ENCODE data around the gene DEFB114.

The DEFB114 gene

DNA sequence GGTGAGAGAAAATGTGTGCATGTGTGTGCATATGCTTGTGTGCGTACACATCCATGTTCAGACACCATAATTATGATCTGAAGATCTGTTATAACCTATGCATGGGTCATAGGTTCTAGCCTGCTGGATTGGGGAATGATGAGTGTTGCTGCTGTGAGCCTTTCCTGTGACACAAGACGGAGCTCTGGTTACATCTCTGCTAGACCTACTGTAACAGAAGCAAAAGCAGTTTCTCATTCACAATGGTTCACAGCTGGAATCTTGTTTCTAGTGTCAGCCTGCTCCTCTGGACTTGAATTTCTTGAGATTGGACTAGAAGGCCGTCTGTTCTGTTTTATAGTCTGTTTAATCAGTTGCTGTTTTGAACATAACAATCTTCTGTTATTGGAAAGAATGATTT, 40.1 kb downstream of the DEFB114 start:
- no peak overlapping the region for H2AFZ ChIP-seq (ENCODE audit: low read length)
- no peaks in the 10 kb centered on the region for H3K9me2 ChIP-seq (ENCODE audit: low read depth, low read length)
- H3K4me2 ChIP-seq (ENCODE audit: low read length), result no peak overlapping the region
- no peak overlapping the region for H3K4me3 ChIP-seq (ENCODE audit: low read depth, low read length, poor library complexity, severe bottlenecking)
- H3K9ac ChIP-seq (ENCODE audit: low read length), result no peak overlapping the region
- H3K27ac ChIP-seq (ENCODE audit: low read depth, low read length, poor library complexity, severe bottlenecking), result no peak overlapping the region
- H3K9me3 ChIP-seq (ENCODE audit: low read length), result no peaks in the 10 kb centered on the region
- no peaks in the 10 kb centered on the region for H4K20me1 ChIP-seq (ENCODE audit: insufficient read depth, low read length)
- no peaks in the 10 kb centered on the region for H3K4me1 ChIP-seq (ENCODE audit: insufficient read depth, low read length, severe bottlenecking)
- no peaks in the 10 kb centered on the region for H3F3A ChIP-seq (ENCODE audit: insufficient read depth, low read length)
- H3K27me3 ChIP-seq (ENCODE audit: insufficient read depth, low read length), result no peaks in the 10 kb centered on the region
- no peaks in the 10 kb centered on the region for H3K36me3 ChIP-seq (ENCODE audit: insufficient read depth, low read length)
- TF ChIP-seq EZH2 (IDR thresholded peaks at IDR 0.05; ENCODE audit: borderline replicate concordance, low read length) (no peak), CTCF (IDR thresholded peaks at IDR 0.05; ENCODE audit: low read length) (no peak)
- no peaks in the 10 kb centered on the region for H3K79me2 ChIP-seq (ENCODE audit: insufficient read depth, low read length)

DNA sequence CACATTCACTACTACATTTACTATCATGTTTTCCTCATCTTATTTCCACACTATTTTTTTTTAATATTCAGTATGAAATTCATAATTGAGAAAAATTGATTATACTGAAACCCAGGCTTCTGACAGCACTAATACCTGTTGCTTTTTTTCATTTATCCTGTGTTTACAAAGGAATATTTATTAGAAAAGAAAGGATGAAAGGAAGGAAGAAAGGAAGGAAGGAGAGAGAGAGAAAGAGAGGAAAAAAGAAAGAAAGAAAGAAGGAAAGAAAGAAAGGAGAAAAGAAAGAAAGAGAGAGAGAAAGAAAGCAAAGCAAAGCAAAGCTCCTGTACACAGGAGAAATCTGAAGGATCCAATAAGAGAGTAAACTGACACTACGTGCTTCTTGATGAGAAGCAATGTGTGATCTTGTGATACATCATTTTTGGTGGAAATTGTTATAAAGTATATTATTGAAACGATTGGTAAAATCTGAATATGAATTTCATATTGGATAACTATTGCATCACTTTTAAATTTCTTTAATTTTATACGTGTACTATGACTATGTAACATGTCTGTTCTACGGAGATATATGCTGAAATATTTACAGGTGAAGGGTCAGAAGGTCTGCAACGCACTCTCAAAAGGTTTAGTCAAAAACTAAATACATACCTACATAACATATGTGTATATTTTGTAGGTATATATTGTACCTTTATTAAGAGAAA, 43.9 kb downstream of the DEFB114 start:
- no peaks in the 10 kb centered on the region for H3K27me3 ChIP-seq (ENCODE audit: insufficient read depth, low read length)
- H3K79me2 ChIP-seq (ENCODE audit: insufficient read depth, low read length), result no peaks in the 10 kb centered on the region
- no peaks in the 10 kb centered on the region for H3F3A ChIP-seq (ENCODE audit: insufficient read depth, low read length)
- TF ChIP-seq EZH2 (IDR thresholded peaks at IDR 0.05; ENCODE audit: borderline replicate concordance, low read length), result no peak
- no peak for TF ChIP-seq CTCF (IDR thresholded peaks at IDR 0.05; ENCODE audit: low read length)
- no peak overlapping the region for H3K9ac ChIP-seq (ENCODE audit: low read length)
- no peaks in the 10 kb centered on the region for H3K9me2 ChIP-seq (ENCODE audit: low read depth, low read length)
- H3K4me3 ChIP-seq (ENCODE audit: low read depth, low read length, poor library complexity, severe bottlenecking), result no peak overlapping the region
- no peaks in the 10 kb centered on the region for H3K4me1 ChIP-seq (ENCODE audit: insufficient read depth, low read length, severe bottlenecking)
- no peak overlapping the region for H3K27ac ChIP-seq (ENCODE audit: low read depth, low read length, poor library complexity, severe bottlenecking)
- no peak overlapping the region for H3K4me2 ChIP-seq (ENCODE audit: low read length)
- no peaks in the 10 kb centered on the region for H4K20me1 ChIP-seq (ENCODE audit: insufficient read depth, low read length)
- H2AFZ ChIP-seq (ENCODE audit: low read length), result no peak overlapping the region
- no peaks in the 10 kb centered on the region for H3K36me3 ChIP-seq (ENCODE audit: insufficient read depth, low read length)
- no peaks in the 10 kb centered on the region for H3K9me3 ChIP-seq (ENCODE audit: low read length)

DNA sequence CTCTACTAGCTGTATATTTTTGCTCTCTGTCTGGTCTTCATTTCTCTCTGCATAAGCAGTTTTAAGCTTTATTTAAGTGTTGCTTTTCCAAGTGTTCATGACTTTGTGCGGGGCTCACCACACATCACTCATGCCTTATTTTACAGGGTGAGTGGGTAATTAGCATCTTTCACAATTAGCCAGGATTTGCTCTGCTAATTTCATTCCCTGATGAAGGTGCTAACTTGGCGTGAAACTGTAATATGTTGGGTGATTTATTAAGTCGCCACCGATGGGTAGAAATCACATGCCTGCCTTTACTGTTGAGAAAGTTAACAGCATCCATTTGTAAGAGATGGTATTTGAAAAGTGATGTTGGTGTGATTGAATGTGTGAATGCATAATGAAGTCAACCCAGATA, 44.7 kb downstream of the DEFB114 start:
- no peaks in the 10 kb centered on the region for H3K36me3 ChIP-seq (ENCODE audit: insufficient read depth, low read length)
- H4K20me1 ChIP-seq (ENCODE audit: insufficient read depth, low read length), result no peaks in the 10 kb centered on the region
- H3K79me2 ChIP-seq (ENCODE audit: insufficient read depth, low read length), result no peaks in the 10 kb centered on the region
- no peak overlapping the region for H3K4me2 ChIP-seq (ENCODE audit: low read length)
- no peak overlapping the region for H3K4me3 ChIP-seq (ENCODE audit: low read depth, low read length, poor library complexity, severe bottlenecking)
- H3K4me1 ChIP-seq (ENCODE audit: insufficient read depth, low read length, severe bottlenecking), result no peaks in the 10 kb centered on the region
- TF ChIP-seq CTCF (IDR thresholded peaks at IDR 0.05; ENCODE audit: low read length) (no peak), EZH2 (IDR thresholded peaks at IDR 0.05; ENCODE audit: borderline replicate concordance, low read length) (no peak)
- no peak overlapping the region for H3K27ac ChIP-seq (ENCODE audit: low read depth, low read length, poor library complexity, severe bottlenecking)
- H3K9ac ChIP-seq (ENCODE audit: low read length), result no peak overlapping the region
- H3F3A ChIP-seq (ENCODE audit: insufficient read depth, low read length), result no peaks in the 10 kb centered on the region
- no peak overlapping the region for H2AFZ ChIP-seq (ENCODE audit: low read length)
- H3K9me3 ChIP-seq (ENCODE audit: low read length), result no peaks in the 10 kb centered on the region
- H3K9me2 ChIP-seq (ENCODE audit: low read depth, low read length), result no peaks in the 10 kb centered on the region
- no peaks in the 10 kb centered on the region for H3K27me3 ChIP-seq (ENCODE audit: insufficient read depth, low read length)
